B cell (primary cell): ENCODE measurements around the gene SIPA1L3.

Experiments used
- EZH2 ChIP-seq: IDR thresholded peaks from 2 replicates; pipeline ENCODE4 v1.6.1; 2012; ENCODE audit warnings: borderline replicate concordance, low read depth, mild to moderate bottlenecking, moderate library complexity, low read length; ENCODE audit not compliant: insufficient read depth, poor library complexity, severe bottlenecking
- TF ChIP-seq, protein P1 (sequence below): fragments of 200-600 bp; IDR thresholded peaks from one replicate; pipeline ENCODE4 v1.8.0; 2022; ENCODE audit warnings: antibody characterized with exemption, mild to moderate bottlenecking

DNA sequence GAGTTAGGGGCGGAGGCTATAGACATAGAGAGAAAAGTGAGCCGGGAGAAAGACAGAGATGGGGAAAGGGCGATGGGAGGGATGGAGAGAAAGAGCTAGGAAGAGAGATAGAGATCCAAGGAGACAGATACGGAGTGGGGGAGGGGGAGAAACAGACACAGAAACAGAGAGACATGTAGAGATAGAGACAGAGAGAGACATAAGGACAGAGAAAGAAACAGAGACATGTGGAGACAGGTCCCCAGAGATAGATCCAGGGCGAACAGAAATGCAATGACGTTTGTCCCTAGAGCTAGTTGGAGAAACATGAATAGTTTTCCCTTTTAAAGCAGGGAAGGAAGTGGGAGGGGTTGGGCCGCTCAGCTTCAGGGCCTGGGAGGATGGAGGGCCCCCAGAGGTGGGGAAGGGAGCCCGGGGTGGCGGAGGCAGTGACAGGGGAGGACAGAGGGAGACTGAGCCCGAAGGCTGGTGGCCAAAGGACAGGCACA, 344.6 kb downstream of the SIPA1L3 start:
- TF ChIP-seq, protein P1, sequence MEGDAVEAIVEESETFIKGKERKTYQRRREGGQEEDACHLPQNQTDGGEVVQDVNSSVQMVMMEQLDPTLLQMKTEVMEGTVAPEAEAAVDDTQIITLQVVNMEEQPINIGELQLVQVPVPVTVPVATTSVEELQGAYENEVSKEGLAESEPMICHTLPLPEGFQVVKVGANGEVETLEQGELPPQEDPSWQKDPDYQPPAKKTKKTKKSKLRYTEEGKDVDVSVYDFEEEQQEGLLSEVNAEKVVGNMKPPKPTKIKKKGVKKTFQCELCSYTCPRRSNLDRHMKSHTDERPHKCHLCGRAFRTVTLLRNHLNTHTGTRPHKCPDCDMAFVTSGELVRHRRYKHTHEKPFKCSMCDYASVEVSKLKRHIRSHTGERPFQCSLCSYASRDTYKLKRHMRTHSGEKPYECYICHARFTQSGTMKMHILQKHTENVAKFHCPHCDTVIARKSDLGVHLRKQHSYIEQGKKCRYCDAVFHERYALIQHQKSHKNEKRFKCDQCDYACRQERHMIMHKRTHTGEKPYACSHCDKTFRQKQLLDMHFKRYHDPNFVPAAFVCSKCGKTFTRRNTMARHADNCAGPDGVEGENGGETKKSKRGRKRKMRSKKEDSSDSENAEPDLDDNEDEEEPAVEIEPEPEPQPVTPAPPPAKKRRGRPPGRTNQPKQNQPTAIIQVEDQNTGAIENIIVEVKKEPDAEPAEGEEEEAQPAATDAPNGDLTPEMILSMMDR, result no peak
- TF ChIP-seq EZH2, result no peak
